GM18909 (cell line): ENCODE results near the gene RARRES1.

Experiments
- ATAC-seq: cut with Tn5 transposase; IDR thresholded peaks from one replicate; pipeline ENCODE4 v1.9.1; 2021; ENCODE audit warnings: mild to moderate bottlenecking; ENCODE audit not compliant: unreplicated experiment, poor library complexity

RARRES1 gene

GRCh38 chr3:158652463-158652862 is 79.8 kb downstream of the RARRES1 start:
- no peak for ATAC-seq

- ATAC-seq = no peak
Measured at GRCh38 chr3:158651192-158651591, 81.1 kb downstream of the RARRES1 start.

DNA sequence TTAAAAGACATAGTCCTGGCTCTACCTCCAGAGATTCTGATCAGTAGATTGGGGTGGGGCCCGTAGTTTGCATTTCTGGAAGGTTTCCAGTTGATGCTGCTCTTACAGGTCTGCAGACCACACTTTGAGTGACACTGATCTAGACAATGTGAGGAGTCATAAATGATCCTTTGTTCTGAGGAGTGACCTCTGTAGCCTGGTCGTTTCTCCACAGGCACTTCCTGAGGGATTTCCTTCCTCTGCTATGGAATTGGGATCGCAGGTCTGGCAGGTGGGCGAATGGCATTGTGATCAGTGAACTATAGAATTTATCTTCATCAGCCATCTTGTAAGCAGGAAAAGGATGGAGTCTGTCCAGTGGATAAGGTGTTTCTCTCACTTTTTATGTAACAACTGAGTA is 82.5 kb downstream of the RARRES1 start:
- no peak for ATAC-seq
